GM21529 (cell line): Measurements from ENCODE around the gene CAPN10.

ENCODE experiments used
- ATAC-seq: cut with Tn5 transposase; IDR thresholded peaks from one replicate; pipeline ENCODE4 v1.9.1; 2021; ENCODE audit not compliant: unreplicated experiment

CAPN10 gene

GRCh38 chr2:240589375-240589774 is 2.8 kb downstream of the CAPN10 start:
- ATAC-seq: no peak

GRCh38 chr2:240589850-240590525 is 3.5 kb downstream of the CAPN10 start:
- no peak for ATAC-seq

DNA sequence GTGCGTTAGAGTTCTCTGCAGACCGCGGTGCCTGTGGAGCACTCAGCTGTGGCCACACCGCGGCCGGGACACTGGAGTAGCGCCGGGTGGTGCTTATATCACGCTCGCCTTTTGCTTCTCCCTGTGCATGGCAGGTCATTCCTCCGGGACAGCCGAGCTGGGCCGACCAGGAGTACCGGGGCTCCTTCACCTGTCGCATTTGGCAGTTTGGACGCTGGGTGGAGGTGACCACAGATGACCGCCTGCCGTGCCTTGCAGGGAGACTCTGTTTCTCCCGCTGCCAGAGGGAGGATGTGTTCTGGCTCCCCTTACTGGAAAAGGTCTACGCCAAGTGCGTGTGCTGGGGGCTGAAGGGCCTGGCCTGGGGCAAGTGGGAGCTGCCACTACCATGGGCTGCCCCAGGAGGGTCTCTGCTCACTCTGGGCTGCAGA is 4.2 kb downstream of the CAPN10 start:
- ATAC-seq: no peak

GRCh38 chr2:240591226-240591625 is 4.7 kb downstream of the CAPN10 start:
- ATAC-seq: no peak

DNA sequence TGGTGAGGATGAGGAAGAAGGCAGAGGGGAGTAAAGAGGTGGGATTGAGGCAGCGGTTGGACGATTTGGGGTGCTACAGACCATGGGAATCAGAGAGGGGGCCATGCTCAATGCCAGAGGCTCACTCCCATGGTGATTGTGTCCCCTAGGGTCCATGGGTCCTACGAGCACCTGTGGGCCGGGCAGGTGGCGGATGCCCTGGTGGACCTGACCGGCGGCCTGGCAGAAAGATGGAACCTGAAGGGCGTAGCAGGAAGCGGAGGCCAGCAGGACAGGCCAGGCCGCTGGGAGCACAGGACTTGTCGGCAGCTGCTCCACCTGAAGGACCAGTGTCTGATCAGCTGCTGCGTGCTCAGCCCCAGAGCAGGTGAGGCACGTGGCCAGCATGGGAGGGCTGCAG is 5.2 kb downstream of the CAPN10 start:
- no peak for ATAC-seq

DNA sequence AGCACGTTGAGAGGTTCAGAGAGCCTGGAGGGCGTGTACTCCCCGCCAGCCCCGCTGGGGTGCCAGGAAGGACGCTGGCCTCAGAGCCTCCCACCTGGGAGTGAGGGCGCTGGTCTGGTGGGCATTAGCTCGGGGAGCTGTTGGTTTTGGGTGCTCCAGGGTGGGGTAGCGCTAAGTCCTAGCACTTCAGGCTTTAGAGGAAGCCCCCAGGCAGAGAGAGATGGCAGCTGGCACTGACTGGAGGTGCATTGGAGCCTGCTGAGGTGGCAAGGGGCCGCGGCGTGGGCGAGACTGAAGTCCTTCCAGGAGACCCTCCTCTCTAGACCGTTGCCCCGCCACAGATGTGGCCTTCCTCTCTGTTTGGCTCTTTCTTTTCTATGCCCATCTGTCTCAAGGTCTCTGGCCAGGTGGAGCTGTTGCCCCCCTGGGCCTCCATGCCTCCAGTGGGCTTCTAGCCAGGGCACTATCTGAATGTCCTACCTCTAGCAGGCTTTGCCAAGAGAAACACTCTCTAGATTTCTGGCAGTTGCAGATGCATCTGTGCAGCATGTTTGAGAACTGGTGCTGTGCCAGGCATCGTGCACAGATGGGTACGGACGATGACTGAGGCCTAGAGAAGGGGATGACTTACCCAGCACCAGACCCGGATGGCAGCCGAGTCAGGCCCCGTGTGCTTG is 6.6 kb downstream of the CAPN10 start:
- no peak for ATAC-seq

DNA sequence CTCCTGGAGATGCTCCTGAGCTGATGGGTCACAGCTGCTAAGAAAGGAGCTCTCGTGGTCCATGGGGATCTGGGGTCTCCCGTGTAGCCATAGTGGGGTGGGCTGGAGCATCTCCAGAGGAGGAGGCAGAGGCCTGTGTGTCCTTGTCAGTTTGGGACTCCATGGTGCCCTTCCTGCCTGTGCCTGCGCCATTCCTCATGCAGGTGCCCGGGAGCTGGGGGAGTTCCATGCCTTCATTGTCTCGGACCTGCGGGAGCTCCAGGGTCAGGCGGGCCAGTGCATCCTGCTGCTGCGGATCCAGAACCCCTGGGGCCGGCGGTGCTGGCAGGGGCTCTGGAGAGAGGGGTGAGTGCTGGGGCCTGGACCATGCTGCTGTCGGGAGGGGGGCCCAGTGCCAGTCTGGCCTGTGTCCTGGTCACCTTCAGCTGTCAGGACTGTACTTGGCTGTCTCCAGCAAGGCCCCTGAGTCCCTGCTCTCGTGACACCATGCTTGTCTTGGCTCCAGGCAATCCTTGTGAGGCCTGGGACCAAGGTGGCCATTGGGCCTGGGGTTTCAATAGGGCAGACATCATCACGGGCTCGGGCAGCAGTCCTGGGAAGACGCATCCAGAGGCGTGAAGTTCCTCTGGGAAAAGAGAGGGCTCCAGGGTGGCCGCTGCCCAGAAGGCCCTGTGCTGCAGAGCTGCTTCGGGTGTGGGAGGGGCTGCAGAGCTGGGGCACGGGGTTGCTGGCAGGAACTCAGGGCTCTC is 7.3 kb downstream of the CAPN10 start:
- ATAC-seq: no peak

GRCh38 chr2:240594511-240595380 is 8.2 kb downstream of the CAPN10 start:
- no peak for ATAC-seq

- no peak for ATAC-seq
Observed at GRCh38 chr2:240595381-240596079, 9.0 kb downstream of the CAPN10 start.

DNA sequence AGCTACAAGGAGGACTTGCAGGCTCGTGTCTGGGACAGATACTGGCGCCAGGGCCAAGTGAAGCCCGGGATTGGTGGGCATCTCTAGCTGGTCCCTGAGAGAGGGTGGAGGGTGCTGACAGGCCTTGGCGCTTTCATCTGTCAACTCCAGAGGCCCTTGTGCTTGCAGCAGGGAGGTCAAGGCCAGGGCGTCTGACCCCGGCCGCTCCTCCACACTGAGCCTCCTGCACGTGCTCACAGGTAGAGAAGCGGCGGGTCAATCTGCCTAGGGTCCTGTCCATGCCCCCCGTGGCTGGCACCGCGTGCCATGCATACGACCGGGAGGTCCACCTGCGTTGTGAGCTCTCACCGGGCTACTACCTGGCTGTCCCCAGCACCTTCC is 9.5 kb downstream of the CAPN10 start:
- ATAC-seq: no peak

GRCh38 chr2:240596491-240596931 is 10.0 kb downstream of the CAPN10 start:
- no peak for ATAC-seq

DNA sequence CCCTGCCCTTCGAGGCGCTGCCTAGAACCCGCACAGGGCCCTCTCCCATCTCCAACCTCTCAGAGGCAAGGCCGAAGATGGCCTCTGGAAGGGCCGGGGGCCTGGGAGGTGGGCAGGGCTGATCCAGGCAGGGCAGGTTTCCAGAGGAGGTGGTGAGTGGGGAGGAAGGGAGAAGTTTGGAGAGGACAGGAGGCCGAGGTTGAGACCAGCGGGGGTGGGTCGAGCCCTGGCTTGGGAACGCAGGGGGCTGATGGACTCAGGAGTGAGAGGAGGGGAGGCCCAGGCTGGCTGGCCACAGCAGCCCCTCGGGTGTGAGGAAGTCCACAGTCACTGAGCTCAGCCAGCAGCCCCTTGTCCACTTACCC is 10.5 kb downstream of the CAPN10 start:
- ATAC-seq: no peak

- no peak for ATAC-seq
Observed at GRCh38 chr2:240597419-240598181, 11.1 kb downstream of the CAPN10 start.

DNA sequence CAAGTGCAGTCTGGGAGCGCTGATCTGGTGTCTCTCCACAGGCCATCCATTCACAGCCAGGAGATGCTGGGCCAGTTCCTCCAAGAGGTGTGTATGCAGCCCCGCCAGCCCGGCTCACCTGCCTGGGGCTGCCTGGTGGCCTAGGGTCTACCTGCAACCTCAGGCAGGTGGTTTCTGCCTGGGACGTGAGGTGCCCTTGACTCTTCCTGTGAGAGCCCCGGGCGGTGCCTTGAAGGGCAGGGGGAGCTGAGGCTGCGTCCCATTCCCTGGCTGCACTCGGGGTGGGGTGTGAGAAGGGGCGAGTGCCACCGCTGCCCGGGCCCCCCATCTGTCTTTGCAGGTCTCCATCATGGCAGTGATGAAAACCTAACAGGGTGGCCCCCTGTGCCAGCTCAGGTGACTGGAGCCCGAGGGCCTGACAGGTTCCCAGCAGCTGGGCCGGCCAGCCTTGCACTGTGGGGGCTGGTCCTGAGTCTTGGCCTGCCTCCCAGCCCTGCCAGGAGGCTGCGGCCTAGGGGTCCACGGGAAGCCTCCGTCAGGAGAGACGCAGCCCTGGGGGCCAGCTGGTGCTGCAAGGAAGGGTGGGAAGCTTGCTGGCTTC is 11.9 kb downstream of the CAPN10 start:
- no peak for ATAC-seq

DNA sequence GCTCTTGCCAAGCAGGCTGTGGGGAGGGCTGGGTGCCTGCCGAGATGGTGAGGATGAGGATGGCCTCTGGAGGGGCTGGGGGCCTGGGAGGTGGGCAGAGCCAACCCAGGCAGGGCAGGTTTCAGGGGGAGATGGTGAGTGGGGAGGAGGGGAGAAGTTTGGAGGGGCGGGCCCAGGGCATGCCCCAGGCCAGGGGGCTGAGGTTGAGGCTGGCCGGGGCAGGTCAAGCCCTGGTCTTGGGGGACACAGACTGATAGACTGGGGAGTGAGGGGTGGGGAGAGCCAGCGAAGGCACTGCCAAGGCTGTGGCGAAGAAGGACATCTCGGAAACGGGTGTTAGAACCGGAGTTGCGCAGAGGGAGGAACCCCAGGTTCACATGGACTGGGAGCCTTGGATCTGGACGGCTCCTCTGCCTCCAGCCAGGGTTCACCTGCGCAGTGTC is 12.6 kb downstream of the CAPN10 start:
- ATAC-seq: no peak

DNA sequence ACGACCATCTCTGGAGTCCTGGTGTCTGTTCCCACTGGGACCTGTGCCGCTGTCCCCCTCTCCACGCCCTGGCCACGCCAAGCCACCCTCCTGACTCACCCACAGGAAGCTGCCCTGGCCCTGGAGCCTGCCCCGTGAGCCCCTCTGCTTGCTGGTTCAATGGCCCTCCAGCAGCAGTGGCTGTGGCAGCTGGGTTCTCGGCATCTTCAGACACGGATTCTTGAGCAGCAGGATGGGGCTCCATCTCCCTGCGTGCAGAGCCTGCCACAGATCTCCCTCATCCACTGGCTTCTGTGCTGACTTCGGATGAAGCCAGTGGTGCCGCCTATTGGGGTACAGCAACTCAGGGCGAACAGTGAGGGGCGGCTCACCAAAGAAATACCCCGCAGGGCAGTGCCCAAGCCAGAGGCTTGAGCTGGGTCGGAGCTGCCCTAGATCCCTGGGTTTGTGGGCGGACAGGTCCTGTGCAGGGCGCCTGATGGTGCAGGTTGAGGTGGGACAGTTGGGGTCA is 14.0 kb downstream of the CAPN10 start:
- no peak for ATAC-seq

- ATAC-seq: no peak
Observed at GRCh38 chr2:240601061-240601830, 14.7 kb downstream of the CAPN10 start.

- no peak for ATAC-seq
Observed at GRCh38 chr2:240601831-240602160, 15.3 kb downstream of the CAPN10 start.
